Thyroid gland (tissue), 4 donors: ENCODE data around the gene ALKBH5.

ENCODE experiments used
- POLR2A ChIP-seq, 2 donors: fragments of 450-650 bp; IDR thresholded peaks; one replicate each; pipeline ENCODE4 v1.6.1; 2017; ENCODE audit warnings: antibody characterized with exemption in 2 of 2, mild to moderate bottlenecking in 2 of 2, moderate library complexity in 1 of 2
- TF ChIP-seq, protein P1 (sequence below), 6 experiments: fragments of 200-600 bp in 3 of 6; fragments of 450-650 bp in 3 of 6; sonication (generic) in 3 of 6; IDR thresholded peaks; one replicate each; pipeline ENCODE4 v1.5.1; 2016 to 2019; ENCODE audit warnings: antibody characterized with exemption in 6 of 6, mild to moderate bottlenecking in 2 of 6, inconsistent platforms in 1 of 6, moderate library complexity in 1 of 6

GRCh38 chr17:18241229-18241871, 57.7 kb downstream of the ALKBH5 start:
- TF ChIP-seq, protein P1, sequence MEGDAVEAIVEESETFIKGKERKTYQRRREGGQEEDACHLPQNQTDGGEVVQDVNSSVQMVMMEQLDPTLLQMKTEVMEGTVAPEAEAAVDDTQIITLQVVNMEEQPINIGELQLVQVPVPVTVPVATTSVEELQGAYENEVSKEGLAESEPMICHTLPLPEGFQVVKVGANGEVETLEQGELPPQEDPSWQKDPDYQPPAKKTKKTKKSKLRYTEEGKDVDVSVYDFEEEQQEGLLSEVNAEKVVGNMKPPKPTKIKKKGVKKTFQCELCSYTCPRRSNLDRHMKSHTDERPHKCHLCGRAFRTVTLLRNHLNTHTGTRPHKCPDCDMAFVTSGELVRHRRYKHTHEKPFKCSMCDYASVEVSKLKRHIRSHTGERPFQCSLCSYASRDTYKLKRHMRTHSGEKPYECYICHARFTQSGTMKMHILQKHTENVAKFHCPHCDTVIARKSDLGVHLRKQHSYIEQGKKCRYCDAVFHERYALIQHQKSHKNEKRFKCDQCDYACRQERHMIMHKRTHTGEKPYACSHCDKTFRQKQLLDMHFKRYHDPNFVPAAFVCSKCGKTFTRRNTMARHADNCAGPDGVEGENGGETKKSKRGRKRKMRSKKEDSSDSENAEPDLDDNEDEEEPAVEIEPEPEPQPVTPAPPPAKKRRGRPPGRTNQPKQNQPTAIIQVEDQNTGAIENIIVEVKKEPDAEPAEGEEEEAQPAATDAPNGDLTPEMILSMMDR (IDR thresholded peaks at IDR 0.05), result no peak
- TF ChIP-seq POLR2A (IDR thresholded peaks at IDR 0.05), result no peak
